HG02885 (cell line): ENCODE measurements around the gene CDH13.

Experiments
- ATAC-seq: cut with Tn5 transposase; IDR thresholded peaks from one replicate; pipeline ENCODE4 v1.9.1; 2021; ENCODE audit warnings: mild to moderate bottlenecking; ENCODE audit not compliant: unreplicated experiment, poor library complexity

Gene CDH13

DNA sequence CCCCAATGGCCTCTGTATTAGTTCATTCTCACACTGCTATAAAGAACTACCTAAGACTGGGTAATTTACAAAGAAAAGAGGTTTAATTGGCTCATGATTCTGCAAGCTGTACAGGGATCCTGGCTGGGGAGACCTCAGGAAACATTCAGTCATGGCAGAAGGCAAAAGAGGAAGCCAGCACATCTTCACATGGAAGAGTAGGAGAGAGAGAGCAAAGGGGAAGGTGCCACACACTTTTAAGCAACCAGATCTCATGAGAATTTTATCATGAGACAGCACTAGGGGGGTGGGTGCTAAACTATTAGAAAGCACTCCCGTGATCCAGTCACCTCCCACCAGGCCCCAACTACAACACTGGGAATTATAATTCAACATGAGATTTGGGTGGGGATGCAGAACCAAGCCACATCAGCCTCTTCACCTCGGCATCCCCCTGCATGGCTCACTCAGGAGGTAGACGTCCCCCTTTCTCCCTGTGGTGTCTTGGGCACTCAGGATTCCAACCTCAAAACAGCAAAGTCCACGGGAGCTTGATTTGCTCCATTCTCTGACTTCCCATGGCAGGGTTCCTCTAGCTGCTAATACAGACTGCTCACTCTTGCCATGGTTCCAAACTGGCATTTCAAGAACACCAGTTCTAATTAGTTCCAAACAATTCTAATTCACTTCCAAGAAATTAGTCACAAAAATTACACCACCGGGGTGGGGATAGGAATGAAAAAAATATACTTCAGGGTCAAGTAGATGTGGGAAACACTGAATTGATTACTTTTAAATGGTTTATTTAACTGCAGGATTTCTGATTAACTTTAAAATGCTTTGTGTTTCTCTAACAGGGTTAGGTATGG, 977.2 kb downstream of the CDH13 start:
- ATAC-seq = no peak

DNA sequence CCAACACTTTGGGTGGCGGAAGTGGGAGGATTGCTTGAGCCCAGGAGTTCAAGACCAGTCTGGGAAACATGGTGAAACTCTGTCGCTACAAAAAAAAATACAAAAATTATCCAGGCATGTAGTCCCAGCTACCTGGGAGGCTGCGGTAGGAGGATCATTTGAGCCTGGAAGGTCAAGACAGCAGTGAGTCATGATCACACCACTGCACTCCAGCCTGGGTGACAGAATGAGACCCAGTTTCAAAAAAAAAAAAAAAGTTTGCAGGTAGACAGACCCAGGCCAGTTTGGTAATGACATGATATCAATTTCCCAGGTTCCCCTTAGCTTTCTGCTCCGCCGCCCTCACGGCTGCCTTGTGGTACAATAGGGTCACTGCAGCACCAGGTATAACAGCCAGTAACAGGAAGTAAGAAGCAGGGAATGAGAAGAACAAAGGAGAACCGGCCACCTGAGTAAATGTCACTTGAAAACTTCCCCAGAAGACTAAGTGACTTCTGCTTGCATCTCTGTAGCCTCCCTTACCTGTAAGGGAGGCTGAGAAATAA, 979.8 kb downstream of the CDH13 start:
- no peak for ATAC-seq

DNA sequence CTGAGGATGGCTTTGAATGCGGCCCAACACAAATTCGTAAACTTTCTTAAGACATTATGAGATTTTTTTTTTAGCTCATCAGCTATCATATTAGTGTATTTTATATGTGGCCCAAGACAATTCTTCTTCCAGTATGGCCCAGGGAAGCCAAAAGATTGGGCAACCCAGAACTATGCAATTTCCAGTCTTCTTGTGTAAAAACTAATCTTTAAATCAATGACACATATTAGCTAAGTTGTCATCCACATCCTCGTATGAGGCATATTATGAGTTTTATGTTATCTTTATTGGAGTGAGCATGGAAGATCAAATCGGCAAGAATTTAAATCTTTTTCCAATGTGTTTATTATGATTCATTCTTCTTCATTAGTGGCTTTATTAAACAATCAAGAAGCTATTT, 982.4 kb downstream of the CDH13 start:
- ATAC-seq = no peak

DNA sequence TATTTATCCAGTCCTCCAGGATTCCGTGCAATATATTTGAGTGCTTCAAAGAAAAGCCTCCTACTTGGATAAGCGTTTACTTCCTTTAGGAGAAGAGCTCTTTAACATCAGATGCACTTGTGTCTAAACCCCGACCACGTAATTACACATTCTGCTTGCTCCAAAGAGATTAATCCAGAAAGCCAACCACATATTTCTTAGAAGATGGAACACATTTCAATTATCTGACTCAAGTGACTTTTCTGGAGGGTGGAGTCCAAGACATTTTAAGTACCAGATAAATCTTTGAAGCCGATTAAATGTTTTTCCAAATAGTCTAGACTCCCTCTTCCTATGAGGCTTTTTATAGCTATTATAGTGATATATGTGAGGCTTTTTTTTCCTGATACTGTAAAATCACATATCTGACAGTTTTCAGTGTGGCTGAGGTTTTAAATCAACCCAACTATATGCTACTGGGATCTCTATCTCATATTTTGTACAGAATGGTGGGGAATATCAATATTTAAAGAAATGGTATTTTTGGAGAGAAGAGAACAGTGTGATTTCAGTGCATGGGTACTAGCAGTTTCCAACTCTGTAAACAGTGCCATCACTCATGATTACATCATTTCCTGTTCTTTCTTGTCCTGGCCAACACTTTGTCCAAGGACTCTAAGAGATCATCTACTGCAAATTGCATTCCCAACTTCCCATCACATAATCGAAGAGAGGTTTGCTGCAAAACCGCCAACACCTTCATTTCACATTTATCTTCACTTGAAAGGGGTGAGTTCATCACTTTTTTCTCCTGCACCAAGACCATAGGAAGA, 988.6 kb downstream of the CDH13 start:
- no peak for ATAC-seq

DNA sequence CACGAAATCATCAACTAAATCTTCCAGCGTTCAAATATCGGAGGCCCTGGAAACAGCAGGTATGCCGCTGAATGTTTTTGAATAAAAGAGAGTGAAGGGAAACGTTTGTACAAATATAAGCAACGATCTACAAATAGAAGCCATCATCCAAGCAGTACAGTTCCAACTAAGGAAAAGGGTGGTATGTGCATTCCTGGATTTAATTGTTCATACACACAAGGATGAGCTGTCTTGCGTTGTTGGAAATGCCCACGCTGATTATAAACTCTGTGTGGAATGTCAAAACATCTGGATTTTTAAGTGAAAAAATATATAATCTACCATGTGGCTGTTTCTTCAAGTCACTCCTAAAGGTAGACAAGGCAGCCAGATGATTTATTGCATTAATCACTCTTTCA, 989.2 kb downstream of the CDH13 start:
- ATAC-seq = no peak

DNA sequence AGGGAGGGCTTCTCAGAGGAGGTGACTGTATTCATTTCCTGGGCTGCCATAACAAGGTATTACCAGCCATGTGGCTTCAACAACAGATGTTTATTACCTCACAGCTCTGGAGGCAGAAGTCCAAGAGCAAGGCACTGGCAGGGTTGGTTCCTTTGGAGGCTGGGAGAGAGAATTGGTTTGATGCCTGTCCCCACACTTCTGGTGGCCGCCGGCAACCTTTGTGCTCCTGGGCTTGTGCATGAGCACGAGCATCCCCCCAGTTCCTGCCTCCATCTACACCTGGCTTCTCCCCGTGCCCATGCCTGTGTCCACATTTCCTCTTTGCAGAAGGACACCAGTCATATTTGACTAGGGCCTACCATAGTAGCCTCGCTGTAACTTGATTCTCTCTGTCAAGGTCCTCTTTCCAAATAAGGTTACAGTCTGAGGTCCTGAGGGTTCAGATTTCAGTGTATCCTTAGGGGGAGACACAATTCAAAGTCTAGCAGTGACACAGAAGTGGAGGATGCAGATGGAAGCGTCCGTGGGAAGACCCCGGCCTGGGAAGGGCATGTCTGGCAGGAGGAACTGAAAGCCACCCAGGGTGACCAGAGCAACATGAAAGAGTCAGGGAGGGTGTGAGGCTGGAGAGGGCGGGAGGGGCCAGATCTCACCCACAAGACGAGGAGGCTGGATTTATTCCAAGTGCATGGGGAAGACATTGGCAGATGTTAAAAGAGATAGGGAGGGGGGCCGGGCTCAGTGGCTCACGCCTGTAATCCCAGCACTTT, 992.8 kb downstream of the CDH13 start:
- ATAC-seq = no peak

DNA sequence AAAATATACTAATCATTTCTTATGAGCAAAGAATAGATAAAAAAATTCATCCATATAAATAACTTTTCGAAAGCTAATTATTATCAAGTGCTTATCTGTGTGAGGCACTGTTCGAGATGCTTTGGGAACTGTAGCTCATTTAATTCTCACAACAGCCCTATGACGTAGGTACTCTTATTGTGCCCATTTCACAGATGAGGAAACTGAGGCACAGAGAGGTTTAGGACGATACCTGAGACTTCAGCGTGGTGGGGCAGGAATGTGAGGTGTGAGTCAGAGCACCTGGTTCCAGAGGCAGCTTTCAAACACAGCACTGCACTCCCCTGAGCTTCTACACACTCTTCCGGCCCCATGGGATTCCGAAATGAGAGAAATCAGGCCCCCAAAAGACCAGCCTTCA, 995.2 kb downstream of the CDH13 start:
- no peak for ATAC-seq

DNA sequence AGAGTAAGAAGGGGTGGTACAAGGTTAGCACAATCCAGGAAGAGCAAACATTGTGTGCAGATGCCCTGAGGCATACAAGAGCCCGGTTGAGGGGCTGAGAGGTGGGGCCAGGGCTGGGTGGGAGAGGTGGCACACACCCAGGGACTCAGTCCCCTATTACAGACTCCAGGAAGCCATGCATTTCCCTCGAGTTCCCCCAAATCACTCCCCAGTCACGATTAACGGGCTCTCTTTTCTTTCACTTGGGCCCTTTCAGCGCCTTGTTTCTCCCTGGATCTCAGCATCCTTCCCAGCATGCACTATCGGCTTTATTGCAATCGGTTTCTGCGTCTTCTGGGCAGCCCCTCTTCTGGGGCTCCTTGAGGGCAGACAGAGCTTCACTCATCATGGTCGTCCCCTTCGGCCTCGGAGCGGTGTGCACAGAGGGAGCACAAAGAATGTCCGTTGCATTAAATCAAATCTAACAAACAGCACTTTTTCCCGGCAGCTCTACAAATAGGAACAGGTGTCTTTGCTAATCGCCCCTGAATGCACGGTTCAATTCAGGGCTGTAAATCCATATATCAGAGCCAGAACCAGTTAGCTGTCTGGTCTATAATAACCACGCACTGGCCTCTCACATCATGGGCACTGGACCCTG, 996.4 kb downstream of the CDH13 start:
- ATAC-seq = no peak

DNA sequence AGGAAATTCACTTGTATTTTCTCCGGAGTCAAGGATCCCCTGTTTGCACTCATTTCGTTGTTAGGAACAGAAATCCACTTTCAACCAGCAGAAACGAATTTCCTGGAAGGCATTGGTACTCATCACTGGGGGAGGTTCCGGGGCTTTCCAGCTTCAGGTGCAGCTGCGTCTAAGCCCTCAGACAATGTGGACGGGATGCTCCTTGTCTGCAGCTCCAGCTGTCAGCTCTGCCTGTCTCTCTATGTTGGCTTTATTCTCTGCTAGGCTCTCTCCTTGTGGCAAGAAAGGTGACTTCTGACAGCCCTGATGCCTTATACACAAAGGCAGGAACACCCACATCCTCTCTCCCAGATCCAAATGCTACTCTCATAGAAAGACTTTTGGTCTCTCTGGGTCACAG, 997.1 kb downstream of the CDH13 start:
- ATAC-seq = no peak

DNA sequence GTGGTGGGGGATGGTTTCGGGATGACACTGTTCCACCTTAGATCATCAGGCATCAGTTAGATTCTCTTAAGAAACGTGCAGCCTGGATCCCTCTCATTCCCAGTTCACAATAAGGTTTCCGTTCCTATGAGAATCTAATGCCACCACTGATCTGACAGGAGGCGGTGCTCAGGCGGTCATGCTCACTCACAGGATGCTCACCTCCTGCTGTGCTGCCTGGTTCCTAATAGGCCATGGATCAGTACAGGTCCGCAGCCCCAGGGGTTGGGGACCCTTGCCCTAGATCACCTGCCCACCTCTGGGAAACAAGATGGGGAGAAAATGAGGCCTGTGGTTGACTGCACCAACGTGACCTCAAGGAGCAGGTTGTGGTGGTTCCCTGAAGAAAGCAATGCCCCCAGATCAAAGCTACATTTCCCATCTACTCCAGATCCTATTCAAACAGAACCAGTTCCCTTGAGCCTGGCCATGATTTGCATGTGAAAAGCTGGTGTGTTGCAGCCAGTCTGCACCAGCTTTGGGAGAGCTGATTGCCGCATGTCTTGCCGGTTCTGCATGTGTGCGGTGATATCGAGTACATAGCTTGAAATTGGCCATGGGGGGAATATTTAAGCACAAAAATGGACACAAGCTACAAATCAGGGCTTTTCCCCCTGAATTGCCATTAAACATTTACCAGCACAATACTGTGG, 997.8 kb downstream of the CDH13 start:
- no peak for ATAC-seq

DNA sequence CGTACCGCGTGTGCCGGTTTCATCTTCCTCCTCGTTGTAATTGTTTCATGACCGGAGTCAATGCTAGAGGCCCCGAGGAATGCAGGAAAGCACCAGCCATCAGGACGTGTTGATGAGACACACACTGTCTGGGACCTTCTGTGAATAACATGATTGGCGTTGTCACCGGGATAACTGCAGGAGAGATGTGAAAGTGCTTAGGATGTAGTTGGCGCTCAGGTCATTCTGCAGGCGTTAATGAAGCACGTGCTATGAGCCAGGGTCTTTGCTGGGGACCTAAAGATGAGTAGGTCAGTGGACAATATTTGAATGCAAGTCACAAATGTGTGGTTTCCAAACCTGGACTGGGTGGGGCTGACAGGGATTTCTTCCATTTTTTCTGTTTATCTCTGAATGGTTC, 999.4 kb downstream of the CDH13 start:
- ATAC-seq = no peak

DNA sequence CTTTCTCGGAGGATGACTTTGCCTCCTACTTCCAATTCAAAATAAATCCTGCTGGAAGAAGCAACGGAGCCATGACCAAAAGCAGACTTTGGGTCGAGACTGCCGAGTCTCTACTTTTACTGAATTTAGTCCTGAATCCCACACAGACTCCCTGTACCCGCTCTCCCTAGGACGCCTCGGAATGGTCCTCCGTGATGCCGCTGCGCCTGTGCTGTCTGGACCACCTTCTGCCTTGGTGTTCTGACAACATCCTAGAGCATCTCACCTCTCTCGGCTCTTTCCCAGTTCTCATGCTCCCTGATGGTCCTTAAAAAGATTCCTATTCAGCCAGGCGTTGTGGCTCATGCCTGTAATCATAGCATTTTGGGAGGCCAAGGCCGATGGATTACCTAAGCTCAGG, 999.9 kb downstream of the CDH13 start:
- ATAC-seq = no peak

DNA sequence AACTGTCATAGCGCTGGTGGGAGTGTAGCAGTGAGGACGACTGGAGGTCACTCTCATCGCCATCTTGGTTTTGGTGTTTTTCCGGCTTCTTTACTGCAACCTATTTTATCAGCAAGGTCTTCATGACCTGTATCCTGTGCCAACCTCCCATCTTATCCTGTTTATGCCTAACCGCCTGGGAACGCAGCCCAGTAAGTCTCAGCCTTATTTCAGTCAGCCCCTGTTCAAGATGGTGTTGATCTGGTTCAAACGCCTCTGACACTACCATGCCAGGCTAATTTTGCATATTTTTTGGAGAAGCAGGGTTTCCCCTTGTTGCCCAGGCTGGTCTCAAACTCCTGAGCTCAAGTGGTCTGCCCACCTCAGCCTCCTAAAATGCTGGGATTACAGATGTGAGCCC, 1001.2 kb downstream of the CDH13 start:
- no peak for ATAC-seq

DNA sequence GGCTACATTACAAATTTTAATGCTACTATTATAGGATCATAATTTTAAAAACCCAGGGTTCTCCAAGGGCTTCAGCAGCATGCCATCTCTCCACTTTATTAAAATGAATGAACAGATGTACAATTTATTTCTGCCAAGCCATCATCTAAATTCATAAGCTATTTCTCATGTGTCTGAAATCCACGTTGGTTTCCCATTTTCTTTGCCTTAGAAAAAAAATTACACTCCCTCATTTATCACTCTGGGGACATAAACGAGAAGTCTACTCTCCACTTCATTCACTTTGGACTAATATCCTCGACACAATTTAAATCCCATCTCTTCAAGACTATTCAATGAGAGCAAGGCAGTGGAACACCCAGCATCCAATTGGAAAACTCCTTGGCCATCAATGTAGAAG, 1002.7 kb downstream of the CDH13 start:
- ATAC-seq = no peak

DNA sequence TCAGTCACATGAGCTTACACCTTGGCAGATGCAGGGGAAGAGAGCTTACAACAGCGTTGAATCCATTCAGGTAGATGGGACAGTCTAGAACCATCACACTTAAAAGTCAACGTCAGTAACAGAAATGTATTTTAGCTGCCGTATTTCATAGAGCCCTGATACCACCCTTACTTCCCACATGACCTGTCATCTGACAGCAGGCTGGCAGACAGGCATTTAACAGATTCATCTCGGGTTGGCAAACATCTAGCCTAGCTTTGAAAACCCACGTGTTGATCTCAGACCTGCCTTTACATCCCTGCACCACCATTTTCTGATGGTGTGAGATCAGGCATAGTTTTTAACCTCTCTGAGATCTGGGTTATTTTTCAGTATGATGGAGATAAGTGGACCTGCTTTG, 1003.1 kb downstream of the CDH13 start:
- ATAC-seq = no peak

DNA sequence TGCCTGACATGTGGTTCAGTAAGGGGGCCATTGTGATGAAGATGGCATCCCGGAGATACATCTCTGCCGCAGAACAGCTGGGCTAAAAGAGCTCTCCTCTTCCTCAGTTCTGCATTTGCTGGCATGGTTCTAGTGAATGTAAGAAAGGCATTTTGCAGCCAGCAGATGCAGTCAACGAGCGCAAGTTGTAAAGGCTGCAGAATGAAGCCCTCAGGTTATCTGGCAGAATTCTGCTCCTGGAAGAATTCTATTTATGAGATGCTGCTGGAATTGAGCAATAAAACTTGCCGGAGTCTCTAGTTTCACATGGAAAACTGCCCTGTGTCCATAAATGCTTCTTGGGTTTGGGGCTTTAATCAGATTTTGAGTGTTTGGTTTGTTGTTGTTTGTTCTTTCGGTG, 1004.2 kb downstream of the CDH13 start:
- ATAC-seq = no peak

DNA sequence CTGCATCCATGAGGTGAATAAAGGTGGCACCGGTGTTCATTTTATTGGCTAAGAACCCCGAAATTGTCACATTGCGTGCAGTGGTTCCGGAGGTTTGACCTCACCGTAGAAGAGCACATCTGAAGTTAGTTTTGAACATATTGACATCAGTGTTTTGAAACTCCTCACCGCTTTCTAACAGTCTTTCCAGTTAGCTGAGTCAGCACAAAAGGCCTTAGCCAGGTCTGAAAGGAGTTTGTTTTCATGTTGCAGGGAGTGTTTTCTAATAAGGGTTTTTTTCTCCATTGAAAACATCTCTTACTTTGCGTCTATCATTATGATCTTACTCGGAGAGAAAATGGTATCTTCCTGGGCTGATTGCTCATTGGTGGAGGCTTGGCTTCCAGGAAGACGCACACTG, 1006.5 kb downstream of the CDH13 start:
- no peak for ATAC-seq

DNA sequence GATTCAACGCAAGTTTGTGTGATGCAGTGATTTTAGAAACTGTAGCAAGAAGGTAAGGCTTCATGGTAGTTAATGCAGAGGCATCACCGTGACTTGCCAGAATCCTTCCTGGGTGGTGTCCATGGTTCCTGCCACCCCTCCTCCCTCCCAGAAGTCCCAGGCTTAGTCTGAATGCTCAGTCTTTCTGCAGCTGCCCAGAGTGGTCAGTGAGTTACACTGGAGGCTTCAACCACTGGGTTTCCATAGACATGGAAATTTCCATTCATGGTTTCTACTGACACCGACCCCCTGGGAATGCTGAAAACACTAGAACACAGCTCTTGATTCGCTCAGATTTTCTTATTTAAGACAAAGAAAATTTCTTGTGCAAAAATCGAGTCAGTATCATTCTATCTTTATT, 1021.6 kb downstream of the CDH13 start:
- no peak for ATAC-seq

DNA sequence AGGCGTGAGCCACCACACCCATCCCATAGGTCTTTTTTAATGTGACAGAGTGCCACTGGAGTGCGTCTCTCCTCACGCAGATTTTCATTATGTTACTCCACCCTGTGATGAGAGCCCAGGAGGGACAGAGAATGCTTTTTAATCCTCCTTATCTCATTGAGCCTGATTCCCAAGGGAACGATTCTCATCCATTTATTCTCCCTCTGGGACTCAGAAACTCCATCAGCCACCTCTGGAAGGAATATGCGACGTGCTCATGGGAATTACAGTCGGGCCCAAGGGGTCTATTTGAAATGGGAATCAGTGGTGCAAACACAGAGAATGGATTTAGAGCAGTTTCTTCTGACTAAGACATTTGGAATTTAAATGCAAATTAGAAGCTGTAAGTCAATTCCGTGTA, 1025.1 kb downstream of the CDH13 start:
- ATAC-seq = no peak

DNA sequence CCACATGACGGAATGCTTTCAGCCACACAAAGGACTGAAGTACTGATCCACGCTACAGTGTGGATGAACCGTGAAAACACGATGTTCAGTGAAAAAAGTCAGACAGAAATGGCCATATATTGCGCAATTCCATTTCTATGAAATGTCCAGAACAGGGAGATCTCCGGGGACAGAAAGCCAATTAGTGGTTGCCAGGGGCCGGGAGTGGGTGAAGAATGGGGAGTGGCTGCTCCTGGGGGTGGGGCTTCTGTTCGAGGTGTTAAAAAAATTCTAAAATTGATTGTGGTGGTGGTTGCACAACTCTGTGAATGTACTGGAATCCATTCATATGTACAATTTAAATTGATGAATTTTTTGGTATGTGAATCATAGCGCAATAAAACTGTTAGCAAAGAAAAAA, 1026.2 kb downstream of the CDH13 start:
- no peak for ATAC-seq
